LNCAP (cell line): ENCODE results near the gene RBBP8.

Experiments used
- CTCF ChIP-seq: fragments of 450-650 bp; IDR thresholded peaks from 2 replicates; pipeline ENCODE4 v1.5.1; 2017; ENCODE audit warnings: mild to moderate bottlenecking

Gene RBBP8

DNA sequence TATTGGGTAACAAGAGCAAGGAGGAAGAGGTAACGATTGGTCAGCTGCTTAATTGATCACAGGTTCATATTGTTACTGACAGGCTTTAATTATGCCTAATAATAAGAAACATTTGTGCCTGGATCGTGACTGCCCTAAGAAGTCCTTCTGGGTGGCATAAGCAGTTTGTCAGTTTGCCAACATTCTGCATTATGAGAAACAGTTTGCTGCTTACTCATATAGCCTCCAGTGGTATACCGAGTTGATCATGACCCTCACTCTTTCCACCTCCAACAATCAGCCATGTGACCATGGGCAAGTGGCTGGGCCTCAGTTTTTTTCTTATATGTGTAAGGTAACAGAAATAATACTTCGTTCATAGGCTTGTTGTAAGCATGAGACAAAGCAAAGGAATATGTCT, 105.6 kb downstream of the RBBP8 start:
- no peak for TF ChIP-seq CTCF

GRCh38 chr18:23042133-23042532, 109.0 kb downstream of the RBBP8 start:
- no peak for TF ChIP-seq CTCF

DNA sequence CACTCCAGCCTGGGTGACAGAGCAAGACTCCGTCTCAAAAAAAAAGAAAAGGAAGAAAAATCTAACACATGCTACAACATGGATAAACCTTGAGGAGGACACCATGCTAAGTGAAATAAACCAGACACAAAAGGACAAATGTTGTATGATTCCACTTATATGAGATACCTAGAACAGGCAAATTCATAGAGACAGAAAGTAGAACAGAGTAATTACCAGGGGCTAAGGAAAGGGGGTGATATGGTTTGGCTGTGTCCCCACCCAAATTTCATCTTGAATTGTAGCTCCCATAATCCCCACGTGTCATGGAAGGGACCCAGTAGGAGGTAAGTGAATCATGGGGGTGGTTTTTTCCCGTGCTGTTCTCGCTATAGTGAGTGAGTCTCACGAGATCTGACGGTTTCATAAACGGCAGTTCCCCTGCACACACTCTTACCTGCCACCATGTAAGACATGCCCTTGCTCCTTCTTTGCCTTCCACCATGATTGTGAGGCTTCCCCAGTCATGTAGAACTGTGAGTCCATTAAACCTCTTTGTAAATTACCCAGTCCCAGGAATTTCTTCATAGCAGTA, 110.8 kb downstream of the RBBP8 start:
- TF ChIP-seq CTCF = no peak

GRCh38 chr18:23049698-23050373, 116.7 kb downstream of the RBBP8 start:
- no peak for TF ChIP-seq CTCF

- TF ChIP-seq CTCF = no peak
These were observed 120.8 kb downstream of the RBBP8 start for GRCh38 chr18:23053776-23054457.

- no peak for TF ChIP-seq CTCF
These were observed 121.4 kb downstream of the RBBP8 start for GRCh38 chr18:23054553-23054952.

GRCh38 chr18:23056315-23056714, 123.2 kb downstream of the RBBP8 start:
- TF ChIP-seq CTCF = no peak
